GM19395 (cell line): ENCODE measurements around the gene VWC2.

Experiments
- ATAC-seq: cut with Tn5 transposase; IDR thresholded peaks from one replicate; pipeline ENCODE4 v1.9.1; 2021; ENCODE audit warnings: mild to moderate bottlenecking, moderate library complexity; ENCODE audit not compliant: unreplicated experiment

The VWC2 gene

DNA sequence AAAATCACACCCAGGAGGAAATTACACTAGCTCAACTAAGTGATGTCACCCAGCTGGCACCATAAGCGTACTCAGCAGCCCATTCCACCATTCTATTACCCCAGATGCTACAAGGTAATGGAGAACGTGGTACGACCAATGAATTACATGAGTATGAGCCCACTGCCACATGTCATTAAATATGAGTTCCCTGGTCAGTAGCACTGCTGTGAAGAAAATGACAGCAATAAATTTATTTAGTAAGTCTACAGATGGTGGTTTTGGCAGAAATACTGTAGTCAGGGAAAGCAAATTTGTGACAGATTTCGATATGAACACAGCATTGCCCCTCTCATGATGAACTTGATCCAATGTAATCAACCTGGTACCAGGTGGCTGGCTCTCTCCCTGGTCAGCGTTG, 154.2 kb downstream of the VWC2 start:
- no peak for ATAC-seq

GRCh38 chr7:49928787-49929186, 155.3 kb downstream of the VWC2 start:
- no peak for ATAC-seq

GRCh38 chr7:49931627-49932026, 158.2 kb downstream of the VWC2 start:
- ATAC-seq, result no peak

- ATAC-seq, result no peak
Measured at GRCh38 chr7:49937608-49938007, 164.2 kb downstream of the VWC2 start.
